ENCODE data around the gene MS4A14.
"Not testable (repeated sequence)": the region's sequence is repeated elsewhere in the genome, so short reads cannot be mapped to it uniquely, and the experiment has no call there.

MS4A14 gene
- total RNA-seq = 0 to 0.39 reads per million in 2 donors

DNA sequence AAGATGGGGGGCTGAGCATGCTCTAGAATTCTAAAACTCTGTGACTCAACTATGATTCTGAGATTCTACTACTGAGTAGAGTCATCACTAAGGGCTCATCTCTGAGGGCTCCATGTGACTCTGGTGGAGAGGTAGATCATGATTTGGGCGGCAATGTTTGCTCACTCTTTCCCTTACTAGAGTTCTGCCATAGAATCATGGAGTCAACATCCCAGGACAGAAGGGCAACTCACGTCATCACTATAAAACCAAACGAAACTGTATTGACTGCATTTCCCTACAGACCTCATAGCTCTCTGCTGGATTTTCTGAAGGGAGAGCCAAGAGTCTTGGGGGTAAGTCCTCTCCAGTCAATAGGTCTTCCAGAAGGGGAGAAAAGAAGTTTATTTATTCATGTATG, at the start of gene MS4A14:
TSS of gene MS4A14 (plus strand) at position 78 of the 400 bp plus-strand sequence. CDS start at position 198, 120 bp downstream.
- DNase-seq = no peak

DNA sequence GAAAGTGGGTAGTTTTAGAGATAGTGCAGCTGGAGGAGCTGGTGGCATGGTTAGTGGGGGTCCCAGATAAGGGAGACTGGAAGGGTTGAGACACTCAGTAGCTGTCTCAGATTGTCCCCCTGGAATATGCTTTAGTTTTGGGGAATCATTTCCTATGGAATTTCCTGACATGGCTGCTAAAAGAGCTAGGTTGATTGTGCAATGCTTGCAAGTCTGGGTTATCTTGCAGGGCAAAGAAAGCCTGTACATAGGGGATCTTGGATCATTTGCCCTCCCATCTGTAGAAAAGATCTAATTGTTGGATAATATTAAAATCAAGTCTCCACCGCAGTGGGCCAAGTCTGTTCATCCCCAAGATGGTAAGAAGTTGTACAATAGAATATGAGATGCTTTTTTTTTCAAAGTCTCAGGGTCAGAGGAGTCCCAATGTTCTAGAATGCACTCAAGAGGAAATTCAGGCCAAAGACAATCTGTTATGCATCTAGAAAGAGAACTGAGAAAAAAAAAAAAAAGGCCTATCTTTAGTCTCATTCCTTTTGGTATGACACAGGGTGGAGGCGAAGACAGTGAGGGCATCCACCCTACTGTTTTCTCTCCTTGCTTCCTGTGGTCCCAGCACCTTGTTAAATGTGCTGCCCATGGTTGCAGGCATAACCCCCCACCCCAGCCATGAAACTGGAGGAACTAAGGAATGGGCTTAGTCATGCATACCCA, 49.0 kb upstream of the MS4A14 start:
- DNase-seq = no peak

DNA sequence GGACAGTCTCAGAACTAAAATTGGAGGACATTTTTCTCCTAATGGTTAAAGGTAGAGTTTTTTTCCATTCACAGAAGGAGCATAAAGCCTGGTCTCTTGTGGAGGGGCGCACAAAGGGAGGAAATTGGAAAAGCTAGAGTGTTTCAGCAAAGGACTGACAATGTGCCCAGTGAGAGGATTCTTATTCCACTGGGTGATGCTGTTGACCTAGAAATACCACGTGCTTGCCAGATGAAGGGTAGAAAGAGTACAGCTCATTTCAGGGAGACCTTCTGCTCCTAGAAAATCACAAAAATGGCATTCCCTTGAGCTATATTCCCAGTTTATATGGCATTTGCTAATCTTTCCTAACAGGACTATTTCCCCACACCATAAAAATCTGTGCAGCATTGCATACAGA, 48.1 kb upstream of the MS4A14 start:
- no peak for DNase-seq

DNA sequence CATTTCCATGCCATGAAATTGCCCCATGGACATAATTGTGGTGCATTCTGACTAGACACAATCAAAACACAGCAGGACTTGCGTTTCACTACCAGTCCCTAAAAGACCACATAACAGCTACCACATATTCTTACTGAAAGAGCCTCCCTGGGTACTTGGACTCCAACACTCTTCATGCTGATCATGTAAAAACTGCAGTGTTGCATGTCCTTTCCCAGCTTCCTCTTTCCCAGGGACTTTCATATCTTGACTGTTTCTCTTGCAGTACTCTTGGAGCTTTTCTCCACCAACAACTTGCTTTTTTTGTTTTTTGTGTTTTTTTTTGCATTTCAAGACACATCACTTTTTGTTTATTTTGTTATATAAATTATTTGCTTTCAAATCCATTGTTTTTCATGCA, 46.3 kb upstream of the MS4A14 start:
- no peak for DNase-seq

DNA sequence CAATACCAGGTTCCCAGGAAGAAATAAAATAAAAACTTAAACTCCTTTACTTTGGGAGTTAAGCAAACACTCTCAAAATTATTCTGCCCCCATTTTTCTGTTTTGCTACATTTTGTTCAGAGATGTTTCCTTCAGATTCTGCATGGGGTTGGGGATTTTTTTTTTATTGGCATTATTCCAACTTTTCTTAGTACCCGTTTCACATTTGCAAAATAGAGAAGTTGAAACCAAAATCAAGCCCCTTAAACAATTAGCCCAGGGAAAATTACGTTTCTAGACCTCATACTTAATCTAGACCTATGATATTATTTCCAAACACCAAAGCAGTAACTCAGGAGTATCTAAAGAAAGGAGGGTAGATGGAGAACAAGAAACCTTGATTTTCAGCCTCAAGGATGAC, 38.5 kb upstream of the MS4A14 start:
- no peak for DNase-seq

GRCh38 chr11:60360621-60361020, 35.6 kb upstream of the MS4A14 start:
- DNase-seq = no peak

DNA sequence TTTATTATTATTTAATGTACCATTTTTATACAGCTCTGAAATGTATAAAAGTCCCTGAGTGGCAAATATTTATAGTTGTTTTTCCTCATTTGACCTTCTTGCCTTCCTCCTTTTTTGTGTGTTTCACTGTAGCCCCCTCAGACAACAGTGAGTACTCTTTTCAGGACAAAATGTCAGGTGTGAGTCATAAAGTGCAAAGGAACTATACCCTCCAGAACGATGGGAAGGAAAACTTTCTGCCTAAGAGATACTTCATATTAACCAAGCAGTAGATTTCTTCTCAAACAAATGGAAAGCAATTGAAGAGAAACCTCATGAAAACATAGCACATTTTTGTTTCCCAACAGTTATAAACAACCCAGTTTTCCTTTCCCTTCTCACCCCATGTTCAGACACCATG, 34.0 kb upstream of the MS4A14 start:
- no peak for DNase-seq

GRCh38 chr11:60363542-60364470, 32.5 kb upstream of the MS4A14 start:
- no peak for DNase-seq

- DNase-seq = not testable (repeated sequence)
Measured at GRCh38 chr11:60366262-60366904, 29.9 kb upstream of the MS4A14 start.

GRCh38 chr11:60367009-60367408, 29.2 kb upstream of the MS4A14 start:
- DNase-seq = no peak

DNA sequence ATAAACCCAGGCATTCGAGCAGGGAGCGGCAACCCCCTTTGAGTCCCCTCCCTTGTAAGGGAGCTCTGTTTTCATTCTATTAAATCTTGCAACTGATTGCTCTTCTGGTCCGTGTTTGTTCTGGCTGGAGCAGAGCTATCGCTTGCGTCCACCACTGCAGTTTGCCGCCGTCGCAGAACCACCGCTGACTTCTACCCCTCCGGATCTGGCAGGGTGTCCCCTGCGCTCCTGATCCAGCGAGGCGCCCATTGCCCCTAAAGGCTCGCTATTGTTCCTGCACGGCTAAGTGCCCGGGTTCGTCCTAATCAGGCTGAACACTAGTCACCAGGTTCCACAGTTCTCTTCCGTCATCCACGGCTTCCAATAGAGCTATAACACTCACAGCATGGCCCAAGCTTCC, 28.4 kb upstream of the MS4A14 start:
- no peak for DNase-seq

DNA sequence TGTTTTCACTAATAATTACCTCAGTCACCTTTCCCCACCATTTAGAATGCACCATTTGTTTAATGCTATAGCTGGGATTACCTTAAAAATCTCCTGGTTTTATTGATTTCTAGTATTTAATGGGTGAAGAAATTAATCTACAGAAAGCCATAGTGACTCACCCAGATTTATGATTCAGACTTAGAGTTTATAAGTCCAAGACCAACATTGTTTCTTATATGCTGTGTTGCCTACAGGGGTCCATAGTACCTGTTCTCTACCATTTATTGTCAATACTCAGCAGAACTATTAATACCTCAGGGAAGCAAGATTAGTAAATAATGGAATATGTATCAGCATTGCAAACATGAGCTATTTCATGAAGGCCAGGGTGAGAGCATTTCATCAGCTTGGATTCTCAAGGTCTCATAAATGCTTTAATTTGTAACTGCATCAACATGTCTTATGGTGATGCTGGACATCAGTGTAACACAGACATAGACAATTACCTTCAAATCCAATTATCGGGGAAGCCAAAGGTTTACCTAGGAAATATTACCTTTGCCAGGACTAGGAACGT, 25.9 kb upstream of the MS4A14 start:
- no peak for DNase-seq

GRCh38 chr11:60370811-60371298, 25.4 kb upstream of the MS4A14 start:
- no peak for DNase-seq

- no peak for DNase-seq
Measured at GRCh38 chr11:60371386-60371785, 24.9 kb upstream of the MS4A14 start.

DNA sequence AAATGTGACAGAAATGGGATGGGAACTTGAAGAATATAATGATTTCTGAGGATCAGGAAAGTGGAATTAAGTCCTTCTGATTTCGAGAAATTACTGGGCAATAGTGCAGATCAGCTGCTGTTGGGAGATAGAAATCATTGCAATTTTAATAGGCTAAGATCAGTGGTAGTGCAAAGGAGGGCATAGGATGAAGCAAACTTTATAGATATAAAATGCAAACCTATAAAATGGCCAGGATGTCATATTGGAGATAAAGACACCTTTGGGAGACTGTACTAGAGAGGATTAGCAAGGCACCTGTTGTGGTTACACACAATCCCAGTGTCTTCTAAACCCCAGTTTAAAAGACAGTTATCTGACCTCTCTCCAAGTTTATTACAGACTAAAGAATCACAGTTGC, 24.4 kb upstream of the MS4A14 start:
- no peak for DNase-seq

DNA sequence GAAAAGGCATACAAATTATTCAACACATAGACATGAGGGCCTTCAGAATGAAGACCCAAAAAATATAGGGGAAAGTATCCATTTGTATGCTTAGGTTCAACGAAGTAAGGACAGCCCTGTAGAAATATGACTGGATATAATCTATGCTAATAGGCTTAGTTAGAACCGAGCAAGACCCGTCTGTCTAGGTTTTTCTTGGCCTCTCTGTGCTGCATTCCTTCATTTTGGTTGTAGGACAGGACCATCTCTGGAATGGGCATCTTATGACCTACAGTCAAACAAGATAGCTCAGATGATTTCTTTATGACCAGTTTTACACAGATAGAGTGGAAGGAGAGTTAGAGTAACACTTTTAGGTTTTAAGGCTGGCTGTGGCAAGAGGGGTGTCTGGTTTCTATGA, 23.5 kb upstream of the MS4A14 start:
- DNase-seq = no peak

GRCh38 chr11:60375316-60375715, 20.9 kb upstream of the MS4A14 start:
- no peak for DNase-seq

DNA sequence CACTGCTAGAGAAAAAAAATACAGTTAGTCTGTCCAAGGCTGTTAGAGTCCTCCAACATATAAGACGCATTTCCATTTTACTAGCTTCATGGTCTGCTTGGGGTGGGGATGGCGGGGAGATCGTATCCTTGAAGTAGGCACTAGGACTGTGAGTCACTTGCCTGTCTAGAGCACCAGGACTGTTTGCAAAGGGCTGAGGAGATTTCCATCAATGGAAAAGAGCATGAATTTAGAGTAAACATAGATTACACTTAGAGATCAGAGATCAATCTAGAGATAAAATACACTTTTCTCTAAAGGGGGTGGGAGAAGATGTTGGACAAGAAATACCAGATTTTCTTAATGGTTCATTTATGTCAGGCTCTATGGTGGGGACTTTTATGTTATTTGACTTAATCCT, 19.7 kb upstream of the MS4A14 start:
- DNase-seq = no peak

DNA sequence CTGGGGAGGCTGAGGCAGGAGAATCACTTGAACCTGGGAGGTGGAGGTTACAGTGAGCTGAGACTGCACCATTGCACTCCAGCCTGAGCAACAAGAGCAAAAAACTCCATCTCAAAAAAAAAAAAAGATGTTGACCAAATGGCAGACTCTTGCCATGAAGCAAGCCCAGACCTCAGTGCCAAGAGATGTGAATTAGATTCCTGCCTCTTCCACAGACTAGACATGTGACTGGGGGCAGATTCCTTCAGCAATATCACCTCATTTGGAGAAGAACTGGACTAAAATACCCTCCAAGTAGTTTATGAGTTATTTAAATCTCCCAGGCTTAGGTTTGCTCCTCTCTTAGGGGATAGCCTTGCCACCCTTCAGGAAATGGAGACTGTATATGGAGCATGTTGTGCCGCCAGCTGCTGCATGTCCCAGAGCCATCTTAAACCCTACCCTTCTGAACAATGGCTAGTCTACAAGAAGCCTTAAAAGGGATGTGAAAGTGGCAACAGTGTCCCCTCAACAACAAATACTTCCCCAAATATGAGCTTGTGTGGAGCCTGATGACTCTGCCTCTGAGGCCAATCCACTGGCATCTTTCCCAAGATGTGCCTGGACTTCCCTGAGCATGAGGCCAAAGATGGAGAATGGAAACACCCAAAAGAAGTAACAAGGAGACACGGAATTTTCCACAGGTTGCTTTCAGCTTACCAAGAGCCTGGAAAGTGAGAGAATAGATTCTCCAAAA, 18.7 kb upstream of the MS4A14 start:
- no peak for DNase-seq

DNA sequence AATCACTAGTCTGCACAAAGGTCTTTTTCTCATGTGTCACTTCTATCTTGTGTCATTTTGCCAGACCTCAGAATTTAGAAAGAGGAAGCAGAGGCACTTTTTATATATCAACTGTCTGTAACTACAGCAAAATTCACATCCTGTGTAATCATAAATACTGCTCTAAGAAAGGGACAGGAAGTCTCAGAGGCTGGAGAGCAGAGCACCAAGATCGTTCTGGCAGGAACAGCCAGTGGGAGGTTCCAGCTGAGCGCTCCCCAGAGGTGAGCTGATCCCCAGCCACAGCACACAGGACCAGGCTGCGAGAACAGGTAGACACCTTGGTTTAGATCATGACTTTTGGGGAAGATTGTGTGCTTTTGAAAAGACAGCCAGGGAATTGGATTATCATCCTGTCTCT, 17.9 kb upstream of the MS4A14 start, which contains the start of gene MS4A7:
TSS of gene MS4A7 (plus strand) at position 179 of the 400 bp plus-strand sequence. CDS start 4,610 bp downstream, outside the sequence.
- DNase-seq = no peak

DNA sequence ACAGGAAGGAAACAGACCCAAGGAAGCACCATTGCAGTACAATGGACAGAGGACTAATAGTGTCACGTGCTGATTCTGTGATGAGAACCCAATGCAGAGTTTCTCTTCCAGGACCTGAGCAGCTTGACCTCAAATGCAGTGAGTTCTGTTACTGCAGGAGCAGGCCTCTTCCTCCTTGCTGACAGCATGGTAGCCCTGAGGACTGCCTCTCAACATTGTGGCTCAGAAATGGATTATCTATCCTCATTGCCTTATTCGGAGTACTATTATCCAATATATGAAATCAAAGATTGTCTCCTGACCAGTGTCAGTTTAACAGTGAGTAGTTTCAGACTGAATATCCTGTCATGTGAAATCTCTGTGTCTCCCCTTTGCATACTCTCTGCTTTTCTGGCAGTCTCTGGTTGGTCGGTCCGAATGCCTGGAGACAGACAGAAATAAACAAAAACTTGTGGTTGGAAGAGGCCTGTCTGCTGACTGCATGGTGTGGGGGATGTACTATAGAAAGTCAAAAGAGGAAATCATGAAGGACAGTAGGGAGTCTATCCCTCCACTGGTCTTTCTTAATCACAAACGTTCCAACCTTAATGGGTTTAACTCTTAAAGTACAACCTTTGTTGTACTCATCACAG, 6.9 kb upstream of the MS4A14 start:
- no peak for DNase-seq

DNA sequence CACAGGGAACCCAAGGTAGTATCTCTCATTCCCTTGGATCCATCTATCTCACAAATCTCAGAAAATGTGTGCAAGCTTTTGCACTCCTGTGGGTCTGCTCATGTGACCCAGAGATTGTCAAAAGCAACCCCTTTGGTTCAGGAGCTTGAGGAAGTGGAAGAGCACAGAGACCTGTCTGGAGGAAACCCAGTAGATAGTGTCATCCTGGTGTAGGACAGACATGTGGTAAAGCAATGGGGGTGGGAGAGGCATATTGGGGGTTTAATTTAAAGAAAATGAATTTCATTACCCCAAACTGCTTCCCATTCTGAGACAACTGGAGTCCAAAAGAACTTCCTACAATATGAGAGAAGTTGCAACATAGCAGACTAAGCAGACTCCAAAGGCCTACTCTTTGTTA, 5.8 kb upstream of the MS4A14 start:
- no peak for DNase-seq
